GM12878 (cell line): ENCODE measurements around the gene NDNF. TPM values are rescaled to one million over a fixed set of nuclear protein-coding genes. Genes with fewer than 3 reads are reported as not detected.

Experiments
- ATAC-seq: fragments of 200-7000 bp; cut with Tn5 transposase; 3 replicates; pipeline ENCODE4 v1.9.1; 2020; ENCODE audit warnings: mild to moderate bottlenecking, moderate library complexity
- BruUV-seq: library from RNA; stranded (reverse); fragments of 400-500 nt; replicated peaks from 2 replicates; lab custom pipeline; 2021; lab: Mats Ljungman, UMichigan
- CTCF ChIA-PET: fragments of 300-600 bp; sonication (Branson Sonifier 250); formaldehyde crosslinking; extraction: SDS; loops from one replicate; lab custom pipeline; 2021; ENCODE audit warnings: inconsistent platforms; lab: Yijun Ruan, JAX
- POLR2A ChIA-PET: fragments of 350-600 bp; formaldehyde crosslinking; extraction: SDS; loops from one replicate; lab custom pipeline; 2021; ENCODE audit warnings: inconsistent platforms; lab: Charles Lee
- RAD21 ChIA-PET: fragments of 300-600 bp; sonication (Branson Sonifier 250); formaldehyde crosslinking; loops from one replicate; lab custom pipeline; 2023; ENCODE audit warnings: antibody characterized with exemption; ENCODE audit not compliant: unreplicated experiment; lab: Charles Lee
- SMC1A ChIA-PET: fragments of 300-600 bp; sonication (Branson Sonifier 250); formaldehyde crosslinking; loops from one replicate; lab custom pipeline; 2023; ENCODE audit not compliant: unreplicated experiment, uncharacterized antibody; lab: Charles Lee
- DNase-seq: peaks from one replicate; pipeline ENCODE4 v3.0.0-alpha.2; 2011; ENCODE audit warnings: low read depth, low spot score
- FAIRE-seq: peaks from 3 replicates; lab custom pipeline; 2011; peaks lifted over from hg19 to GRCh38; lab: Jason Lieb, UNC
- H2AFZ ChIP-seq: 2 replicates; pipeline ENCODE4 v1.6.0; 2011; ENCODE audit warnings: low read depth, low read length, control low read depth; ENCODE audit not compliant: control insufficient read depth
- H3K27ac ChIP-seq: 2 replicates; pipeline ENCODE4 v1.5.1; 2011; ENCODE audit warnings: control low read depth; ENCODE audit not compliant: control insufficient read depth, insufficient read depth
- H3K27me3 ChIP-seq, 2 experiments: replicated peaks in 1 of 2; 2 replicates each; pipeline versions ENCODE4 v1.6.0 to v1.6.1; 2011; ENCODE audit warnings: low read length in 1 of 2; ENCODE audit not compliant: control insufficient read depth in 2 of 2, insufficient read depth in 2 of 2
- H3K36me3 ChIP-seq, 2 experiments: 2 replicates each; pipeline ENCODE4 v1.5.1; 2011; ENCODE audit warnings: low read length in 1 of 2; ENCODE audit not compliant: control insufficient read depth in 2 of 2, insufficient read depth in 2 of 2
- H3K4me1 ChIP-seq: 2 replicates; pipeline ENCODE4 v1.6.1; 2011; ENCODE audit warnings: mild to moderate bottlenecking, low read length, moderate library complexity, mixed read lengths; ENCODE audit not compliant: control insufficient read depth, insufficient read depth
- H3K4me2 ChIP-seq: 2 replicates; pipeline ENCODE4 v1.6.0; 2011; ENCODE audit warnings: control low read depth; ENCODE audit not compliant: control insufficient read depth, insufficient read depth
- H3K4me3 ChIP-seq: fragments of 200-600 bp; sonication (generic); 2 replicates; pipeline ENCODE4 v1.5.1; 2016
- H3K79me2 ChIP-seq: 2 replicates; pipeline ENCODE4 v1.6.0; 2011; ENCODE audit warnings: low read length; ENCODE audit not compliant: control insufficient read depth, insufficient read depth
- H3K9ac ChIP-seq: 2 replicates; pipeline ENCODE4 v1.8.0; 2011; ENCODE audit warnings: low read length, control low read depth, mixed read lengths; ENCODE audit not compliant: control insufficient read depth, insufficient read depth
- H3K9me3 ChIP-seq: replicated peaks from 3 replicates; pipeline ENCODE4 v1.5.1; 2011; ENCODE audit warnings: mild to moderate bottlenecking, low read length; ENCODE audit not compliant: control insufficient read depth, insufficient read depth
- H4K20me1 ChIP-seq: 2 replicates; pipeline ENCODE4 v1.6.0; 2011; ENCODE audit not compliant: control insufficient read depth, insufficient read depth
- CBX3 ChIP-seq: fragments of 200-600 bp; sonication (generic); IDR thresholded peaks from 2 replicates; pipeline ENCODE4 v1.6.1; 2016; ENCODE audit warnings: low read depth, borderline replicate concordance
- CHD1 ChIP-seq: IDR thresholded peaks from 2 replicates; pipeline ENCODE4 v1.6.1; 2012; ENCODE audit warnings: low read depth, low read length, improper control_type of control experiment
- CHD4 ChIP-seq: fragments of 200-600 bp; sonication (generic); IDR thresholded peaks from 2 replicates; pipeline ENCODE4 v1.6.1; 2016; ENCODE audit warnings: mild to moderate bottlenecking
- EGR1 ChIP-seq, 2 experiments: IDR thresholded peaks; 1 replicate in 1 of 2; 2 replicates in 1 of 2; pipeline ENCODE4 v1.6.1; 2011 to 2012; ENCODE audit warnings: low read depth in 2 of 2, low read length in 2 of 2, borderline replicate concordance in 1 of 2, mild to moderate bottlenecking in 1 of 2, moderate library complexity in 1 of 2
- POLR2A ChIP-seq: IDR thresholded peaks from 2 replicates; pipeline ENCODE4 v1.6.1; 2011; ENCODE audit warnings: low read depth, mild to moderate bottlenecking, low read length
- RAD21 ChIP-seq: IDR thresholded peaks from 2 replicates; pipeline ENCODE4 v1.6.1; 2011; ENCODE audit warnings: mild to moderate bottlenecking, low read depth, low read length, moderate library complexity; ENCODE audit not compliant: insufficient read depth
- SMC3 ChIP-seq: IDR thresholded peaks from 2 replicates; pipeline ENCODE4 v1.6.1; 2011; ENCODE audit warnings: low read length, improper control_type of control experiment, borderline replicate concordance
- in situ Hi-C: fragments of 300-500 bp; cut with MboI; formaldehyde crosslinking; loops from 9 replicates; pipeline ENCODE4 v1.14.3; 2018; ENCODE audit warnings: mixed read lengths
- intact Hi-C: fragments of 100-400 bp; cut with micrococcal nuclease; formaldehyde crosslinking; loops from one replicate; pipeline ENCODE4 v1.14.2; 2022; ENCODE audit not compliant: unreplicated experiment
- polyA plus RNA-seq, 11 experiments: library from polyadenylated mRNA; depleted of rRNA in 4 of 11; unstranded in 6 of 11; stranded (reverse) in 5 of 11; fragments of >200 nt; fragmentation: Nextera tagmentation in 4 of 11; fragmentation: Illumina TruSeq in 1 of 11; extraction: Ambion mirVana in 4 of 11; extraction: Trizol in 1 of 11; gene quantifications; 1 replicate in 1 of 11; 2 replicates in 10 of 11; pipeline versions ENCODE4 v1.2.1 to v1.2.3, GENCODE V29; 2011 to 2016; ENCODE audit warnings: inconsistent platforms in 2 of 11, missing spikeins in 2 of 11, low read depth in 1 of 11
- total RNA-seq, 4 experiments: library from RNA; depleted of rRNA in 3 of 4; stranded (reverse); fragments of >200 nt in 3 of 4; fragmentation: Illumina TruSeq in 1 of 4; extraction: Trizol in 1 of 4; gene quantifications; 2 replicates each; pipeline versions ENCODE4 v1.2.1 to v1.2.3, GENCODE V29; 2013 to 2021
- TF ChIP-seq, protein P1 (sequence below): fragments of 450-650 bp; IDR thresholded peaks from 2 replicates; pipeline ENCODE4 v1.6.1; 2018; ENCODE audit warnings: borderline replicate concordance, mild to moderate bottlenecking; ENCODE audit not compliant: partially characterized antibody
- TF ChIP-seq, protein P2 (sequence below): IDR thresholded peaks from 2 replicates; pipeline ENCODE4 v1.6.1; 2011; ENCODE audit warnings: mild to moderate bottlenecking, low read depth, low read length, moderate library complexity; ENCODE audit not compliant: insufficient replicate concordance
- TF ChIP-seq, protein P3 (sequence below): fragments of 450-650 bp; IDR thresholded peaks from 2 replicates; pipeline ENCODE4 v1.6.1; 2017; ENCODE audit warnings: mild to moderate bottlenecking
- TF ChIP-seq, protein P4 (sequence below): fragments of 450-650 bp; IDR thresholded peaks from 2 replicates; pipeline ENCODE4 v1.6.1; 2017; ENCODE audit warnings: borderline replicate concordance

NDNF gene
- total and polyA plus RNA-seq, 10 of the 15 experiments (the other 5 are each of a cell fraction or from before 2014, with no cell fraction given): 0.26 TPM; not detected in 9

DNA sequence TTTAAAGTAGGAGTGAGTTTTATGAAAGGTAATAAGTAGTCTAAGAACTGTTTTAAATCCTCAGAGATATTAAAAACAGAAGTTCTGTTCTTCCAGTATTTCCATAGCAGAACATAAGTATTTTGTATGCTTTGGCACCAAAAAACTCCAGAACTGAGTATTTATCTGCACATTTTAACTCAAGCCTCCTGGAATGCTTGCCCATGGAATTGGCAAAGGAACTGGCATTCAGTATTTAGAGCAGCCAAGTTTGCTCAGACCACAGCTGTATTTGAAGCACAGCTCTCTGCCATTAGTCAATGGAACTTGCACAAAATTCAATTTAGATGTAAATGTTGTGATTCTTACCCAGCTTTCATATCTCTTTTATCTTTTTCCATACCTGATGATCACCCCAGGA, 42.2 kb downstream of the NDNF start:
- POLR2A ChIA-PET: no interaction called here

More for the DNA sequence above, 42.2 kb downstream of the NDNF start:
- H3K79me2 ChIP-seq: no peaks in the 10 kb centered on the region
- RAD21 ChIA-PET: no interaction called here
- SMC1A ChIA-PET: interaction anchor here (0.6 kb wide), 1 partner anchor 129 kb away, joined by 3 read pairs; no protein-coding TSS in a partner anchor
- no peak overlapping the region for H3K4me2 ChIP-seq
- CTCF ChIA-PET: no interaction called here
- H3K9me3 ChIP-seq: no peaks in the 10 kb centered on the region
- TF ChIP-seq, protein P1, sequence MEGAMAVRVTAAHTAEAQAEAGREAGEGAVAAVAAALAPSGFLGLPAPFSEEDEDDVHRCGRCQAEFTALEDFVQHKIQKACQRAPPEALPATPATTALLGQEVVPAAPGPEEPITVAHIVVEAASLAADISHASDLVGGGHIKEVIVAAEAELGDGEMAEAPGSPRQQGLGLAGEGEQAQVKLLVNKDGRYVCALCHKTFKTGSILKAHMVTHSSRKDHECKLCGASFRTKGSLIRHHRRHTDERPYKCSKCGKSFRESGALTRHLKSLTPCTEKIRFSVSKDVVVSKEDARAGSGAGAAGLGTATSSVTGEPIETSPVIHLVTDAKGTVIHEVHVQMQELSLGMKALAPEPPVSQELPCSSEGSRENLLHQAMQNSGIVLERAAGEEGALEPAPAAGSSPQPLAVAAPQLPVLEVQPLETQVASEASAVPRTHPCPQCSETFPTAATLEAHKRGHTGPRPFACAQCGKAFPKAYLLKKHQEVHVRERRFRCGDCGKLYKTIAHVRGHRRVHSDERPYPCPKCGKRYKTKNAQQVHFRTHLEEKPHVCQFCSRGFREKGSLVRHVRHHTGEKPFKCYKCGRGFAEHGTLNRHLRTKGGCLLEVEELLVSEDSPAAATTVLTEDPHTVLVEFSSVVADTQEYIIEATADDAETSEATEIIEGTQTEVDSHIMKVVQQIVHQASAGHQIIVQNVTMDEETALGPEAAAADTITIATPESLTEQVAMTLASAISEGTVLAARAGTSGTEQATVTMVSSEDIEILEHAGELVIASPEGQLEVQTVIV: no peak
- TF ChIP-seq EGR1 (IDR thresholded peaks at IDR 0.05; ENCODE audit: borderline replicate concordance in 1 of 2, low read depth in 2 of 2, low read length in 2 of 2) (no peak), RAD21 (no peak), POLR2A (no peak), CBX3 (no peak), CHD4 (no peak), CHD1 (no peak), SMC3 (no peak)
- TF ChIP-seq, protein P2, sequence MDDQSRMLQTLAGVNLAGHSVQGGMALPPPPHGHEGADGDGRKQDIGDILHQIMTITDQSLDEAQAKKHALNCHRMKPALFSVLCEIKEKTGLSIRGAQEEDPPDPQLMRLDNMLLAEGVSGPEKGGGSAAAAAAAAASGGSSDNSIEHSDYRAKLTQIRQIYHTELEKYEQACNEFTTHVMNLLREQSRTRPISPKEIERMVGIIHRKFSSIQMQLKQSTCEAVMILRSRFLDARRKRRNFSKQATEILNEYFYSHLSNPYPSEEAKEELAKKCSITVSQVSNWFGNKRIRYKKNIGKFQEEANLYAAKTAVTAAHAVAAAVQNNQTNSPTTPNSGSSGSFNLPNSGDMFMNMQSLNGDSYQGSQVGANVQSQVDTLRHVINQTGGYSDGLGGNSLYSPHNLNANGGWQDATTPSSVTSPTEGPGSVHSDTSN: no peak
- TF ChIP-seq, protein P3, sequence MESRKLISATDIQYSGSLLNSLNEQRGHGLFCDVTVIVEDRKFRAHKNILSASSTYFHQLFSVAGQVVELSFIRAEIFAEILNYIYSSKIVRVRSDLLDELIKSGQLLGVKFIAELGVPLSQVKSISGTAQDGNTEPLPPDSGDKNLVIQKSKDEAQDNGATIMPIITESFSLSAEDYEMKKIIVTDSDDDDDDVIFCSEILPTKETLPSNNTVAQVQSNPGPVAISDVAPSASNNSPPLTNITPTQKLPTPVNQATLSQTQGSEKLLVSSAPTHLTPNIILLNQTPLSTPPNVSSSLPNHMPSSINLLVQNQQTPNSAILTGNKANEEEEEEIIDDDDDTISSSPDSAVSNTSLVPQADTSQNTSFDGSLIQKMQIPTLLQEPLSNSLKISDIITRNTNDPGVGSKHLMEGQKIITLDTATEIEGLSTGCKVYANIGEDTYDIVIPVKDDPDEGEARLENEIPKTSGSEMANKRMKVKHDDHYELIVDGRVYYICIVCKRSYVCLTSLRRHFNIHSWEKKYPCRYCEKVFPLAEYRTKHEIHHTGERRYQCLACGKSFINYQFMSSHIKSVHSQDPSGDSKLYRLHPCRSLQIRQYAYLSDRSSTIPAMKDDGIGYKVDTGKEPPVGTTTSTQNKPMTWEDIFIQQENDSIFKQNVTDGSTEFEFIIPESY: no peak
- TF ChIP-seq, protein P4, sequence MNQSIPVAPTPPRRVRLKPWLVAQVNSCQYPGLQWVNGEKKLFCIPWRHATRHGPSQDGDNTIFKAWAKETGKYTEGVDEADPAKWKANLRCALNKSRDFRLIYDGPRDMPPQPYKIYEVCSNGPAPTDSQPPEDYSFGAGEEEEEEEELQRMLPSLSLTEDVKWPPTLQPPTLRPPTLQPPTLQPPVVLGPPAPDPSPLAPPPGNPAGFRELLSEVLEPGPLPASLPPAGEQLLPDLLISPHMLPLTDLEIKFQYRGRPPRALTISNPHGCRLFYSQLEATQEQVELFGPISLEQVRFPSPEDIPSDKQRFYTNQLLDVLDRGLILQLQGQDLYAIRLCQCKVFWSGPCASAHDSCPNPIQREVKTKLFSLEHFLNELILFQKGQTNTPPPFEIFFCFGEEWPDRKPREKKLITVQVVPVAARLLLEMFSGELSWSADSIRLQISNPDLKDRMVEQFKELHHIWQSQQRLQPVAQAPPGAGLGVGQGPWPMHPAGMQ: no peak
- FAIRE-seq (no peak), ATAC-seq (no peak), DNase-seq (no peak)
- H3K4me1 ChIP-seq: no peaks in the 10 kb centered on the region
- no peak overlapping the region for H3K4me3 ChIP-seq
- H3K9ac ChIP-seq: no peak overlapping the region
- H3K27me3 ChIP-seq: 0 out of 4 replicates have a peak, but pooled peaks cover 0 to 2% of the 10 kb centered on the region in 2 experiments
- in situ Hi-C loops (no loop called here), intact Hi-C loops (no loop called here)
- no peak overlapping the region for H3K27ac ChIP-seq
- no peaks in the 10 kb centered on the region for H4K20me1 ChIP-seq
- no peak overlapping the region for H2AFZ ChIP-seq
- no TSS peak for BruUV-seq
- H3K36me3 ChIP-seq: no peaks in the 10 kb centered on the region
